ENCODE data around the gene TMEM221. TPM values are rescaled to one million over a fixed set of nuclear protein-coding genes. Genes with fewer than 3 reads are reported as not detected.

TMEM221 gene
- total RNA-seq, 1 donor from 2014 or later, result 0.49 TPM

DNA sequence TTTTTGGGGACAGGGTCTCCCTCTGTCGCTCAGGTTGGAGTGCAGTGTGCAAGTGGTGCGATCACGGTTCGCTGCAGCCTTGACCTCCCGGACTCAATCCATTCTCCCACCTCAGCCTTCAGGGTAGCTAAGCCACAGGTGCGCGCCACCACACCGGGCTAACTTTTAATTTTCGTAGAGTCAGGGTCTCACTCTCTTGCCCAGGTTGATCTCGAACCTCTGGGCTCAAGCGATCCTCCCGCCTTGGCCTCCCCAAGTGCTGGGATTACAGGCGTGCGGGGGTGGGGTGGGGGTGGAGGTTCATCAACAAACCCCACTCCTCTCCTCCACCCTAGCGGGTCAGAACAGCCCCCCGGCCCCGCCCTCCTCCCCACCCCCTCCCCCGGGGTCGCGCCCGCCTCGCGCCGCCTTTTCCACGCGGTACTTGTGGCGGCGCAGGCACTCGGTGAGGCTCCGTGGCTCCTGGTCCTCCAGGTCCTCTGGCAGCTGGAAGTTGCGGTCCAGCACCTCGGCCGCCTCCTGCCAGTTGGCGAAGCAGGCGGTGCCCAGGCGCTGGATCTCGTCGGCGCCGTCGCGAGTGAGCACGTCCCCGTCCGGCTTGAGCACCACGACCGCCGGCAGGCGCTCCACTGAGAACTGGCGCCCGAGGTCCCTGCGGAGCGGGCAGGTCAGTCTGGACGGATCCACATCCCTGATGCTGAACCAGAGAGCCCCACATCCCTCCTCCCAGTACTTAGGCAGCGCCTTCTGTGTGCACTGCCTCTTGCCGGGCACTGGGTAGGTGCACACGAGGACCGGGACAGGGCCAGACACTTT is 7.0 kb upstream of the TMEM221 start:
- peaks cover 18% of the 10 kb centered on the region for H3K4me1 ChIP-seq

GRCh38 chr19:17454576-17455071 is 6.2 kb upstream of the TMEM221 start:
- Histone ChIP-seq H3K27ac (no peak overlapping the region), H3K4me1 (peaks cover 18% of the 10 kb centered on the region), H3K9me3 (no peaks in the 10 kb centered on the region), H3K27me3 (peaks cover 9% of the 10 kb centered on the region), H3K36me3 (no peaks in the 10 kb centered on the region), H3K4me3 (no peak overlapping the region)
- intact Hi-C loops (cut with DNase I), result no loop called here
- TF ChIP-seq CTCF (IDR thresholded peaks at IDR 0.05) (no peak), POLR2A (IDR thresholded peaks at IDR 0.05) (no peak), POLR2AphosphoS5 (IDR thresholded peaks at IDR 0.05; ENCODE audit: insufficient read depth in 1 of 2, low read depth in 1 of 2) (no peak)
- DNase-seq (ENCODE audit: extremely low spot score in 2 of 2), result no peak

More for the DNA sequence above, 7.0 kb upstream of the TMEM221 start:
- no peaks in the 10 kb centered on the region for H3K9me3 ChIP-seq
- intact Hi-C loops (cut with DNase I), result no loop called here
- H3K27ac ChIP-seq, result no peak overlapping the region
- no peak overlapping the region for H3K4me3 ChIP-seq
- H3K36me3 ChIP-seq, result no peaks in the 10 kb centered on the region
- TF ChIP-seq POLR2AphosphoS5 (IDR thresholded peaks at IDR 0.05; ENCODE audit: insufficient read depth in 1 of 2, low read depth in 1 of 2), result no peak
- no peak for TF ChIP-seq CTCF (IDR thresholded peaks at IDR 0.05)
- TF ChIP-seq POLR2A (IDR thresholded peaks at IDR 0.05), result no peak
- no peak for DNase-seq (ENCODE audit: extremely low spot score in 2 of 2)
- peaks cover 9% of the 10 kb centered on the region for H3K27me3 ChIP-seq

DNA sequence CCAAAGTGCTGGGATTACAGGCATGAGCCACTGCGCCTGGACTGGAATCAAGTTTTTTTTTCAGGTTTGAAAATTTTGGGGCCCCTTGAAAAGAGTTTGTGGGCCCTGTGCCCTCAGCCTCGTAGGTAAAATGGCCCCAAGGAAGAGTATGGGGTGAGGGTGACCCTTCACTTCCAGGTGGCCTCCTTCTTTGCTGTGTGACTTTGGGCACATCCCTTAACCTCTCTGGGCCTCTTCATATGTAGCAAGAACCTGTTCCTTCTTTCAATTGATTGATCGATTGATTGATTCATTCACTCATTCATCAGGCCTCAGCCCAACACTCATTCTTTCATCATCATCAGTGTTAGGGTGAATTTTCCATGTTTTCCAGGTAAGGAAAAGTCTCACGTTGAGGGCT is 3.4 kb upstream of the TMEM221 start:
- DNase-seq (ENCODE audit: extremely low spot score in 2 of 2), result no peak
- no peak overlapping the region for H3K4me3 ChIP-seq
- H3K9me3 ChIP-seq, result no peaks in the 10 kb centered on the region
- no peaks in the 10 kb centered on the region for H3K36me3 ChIP-seq
- H3K27me3 ChIP-seq, result peaks cover 9% of the 10 kb centered on the region
- intact Hi-C loops (cut with DNase I), result no loop called here
- no peak overlapping the region for H3K27ac ChIP-seq
- TF ChIP-seq POLR2A (IDR thresholded peaks at IDR 0.05) (no peak), CTCF (IDR thresholded peaks at IDR 0.05) (no peak), POLR2AphosphoS5 (IDR thresholded peaks at IDR 0.05; ENCODE audit: insufficient read depth in 1 of 2, low read depth in 1 of 2) (no peak)
- peaks cover 26% of the 10 kb centered on the region for H3K4me1 ChIP-seq

DNA sequence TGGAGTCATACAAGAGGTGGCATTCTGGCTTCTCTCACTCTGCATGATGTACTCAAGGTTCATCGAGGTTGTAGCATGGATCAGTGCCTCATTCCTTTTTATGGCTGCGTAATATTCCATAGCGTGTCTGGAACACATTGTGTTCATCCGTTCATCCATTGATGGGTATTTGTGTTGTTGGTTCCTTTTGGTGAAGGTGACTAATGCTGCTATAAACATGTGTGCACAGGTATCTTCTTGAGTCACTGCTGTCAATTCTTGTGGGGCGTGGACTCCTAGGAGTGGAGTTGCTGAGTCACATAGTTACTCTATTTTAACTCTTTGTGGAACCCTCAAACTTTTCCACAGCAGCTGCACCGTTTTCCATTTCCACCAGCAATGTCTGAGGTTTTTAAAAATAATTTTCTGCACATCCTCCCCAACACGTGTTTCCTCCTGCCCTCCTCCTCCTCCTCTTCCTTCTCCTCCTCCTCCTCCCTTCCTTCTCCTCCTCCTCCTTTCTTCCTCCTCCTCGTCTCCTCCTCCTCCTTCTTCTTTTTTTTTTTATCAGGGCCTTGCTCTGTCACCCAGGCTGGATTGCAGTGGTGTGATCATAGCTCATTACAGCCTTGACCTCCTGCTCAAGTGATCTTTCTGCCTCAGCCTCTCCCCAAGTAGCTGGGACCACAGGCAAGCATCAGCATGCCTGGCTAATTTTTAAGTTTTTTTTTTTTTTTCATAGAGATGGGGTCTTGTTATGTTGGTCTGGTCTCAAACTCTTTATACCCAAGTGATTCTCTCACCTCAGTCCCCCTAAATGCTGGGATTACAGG is 2.0 kb upstream of the TMEM221 start:
- intact Hi-C loops (cut with DNase I), result no loop called here
- Histone ChIP-seq H3K4me3 (no peak overlapping the region), H3K27ac (peak overlapping the region; percentile 53), H3K9me3 (no peaks in the 10 kb centered on the region), H3K27me3 (peaks cover 3% of the 10 kb centered on the region), H3K36me3 (no peaks in the 10 kb centered on the region), H3K4me1 (peaks cover 21% of the 10 kb centered on the region)
- no peak for DNase-seq (ENCODE audit: extremely low spot score in 2 of 2)
- TF ChIP-seq POLR2A (IDR thresholded peaks at IDR 0.05), result no peak
- TF ChIP-seq CTCF (IDR thresholded peaks at IDR 0.05), result no peak
- TF ChIP-seq POLR2AphosphoS5 (IDR thresholded peaks at IDR 0.05; ENCODE audit: insufficient read depth in 1 of 2, low read depth in 1 of 2), result peak in 1 of 2 donors; percentile 67
